HEK293 (cell line): ENCODE measurements around the gene FAM131B.

Experiments
- CTCF ChIA-PET: fragments of 350-600 bp; formaldehyde crosslinking; extraction: SDS; loops from one replicate; lab custom pipeline; 2021; ENCODE audit warnings: antibody characterized with exemption; lab: Yijun Ruan, JAX
- POLR2A ChIA-PET: fragments of 300-600 bp; formaldehyde crosslinking; extraction: SDS; loops from one replicate; lab custom pipeline; 2020; ENCODE audit warnings: antibody characterized with exemption, inconsistent platforms; lab: Yijun Ruan, JAX
- H3K27ac ChIP-seq: fragments of 200-500 bp; sonication (Bioruptor generic); 2 replicates; pipeline ENCODE4 v1.5.1; 2014; ENCODE audit warnings: low read depth, low read length, control low read depth, inconsistent platforms; ENCODE audit errors: extremely low read depth
- H3K36me3 ChIP-seq, 2 experiments: fragments of 200-500 bp in 1 of 2; sonication (Bioruptor generic) in 1 of 2; 1 replicate in 1 of 2; 2 replicates in 1 of 2; pipeline ENCODE4 v1.5.1; 2014 to 2017; ENCODE audit warnings: inconsistent platforms in 2 of 2, low read length in 2 of 2; ENCODE audit not compliant: control insufficient read depth in 2 of 2, insufficient read depth in 1 of 2
- H3K4me1 ChIP-seq: fragments of 200-500 bp; sonication (Bioruptor generic); 2 replicates; pipeline ENCODE4 v1.5.1; 2014; ENCODE audit warnings: mild to moderate bottlenecking, low read length, inconsistent platforms; ENCODE audit not compliant: control insufficient read depth, insufficient read depth
- H3K4me3 ChIP-seq: 2 replicates; pipeline ENCODE4 v1.5.1; 2011; ENCODE audit warnings: low read depth, mild to moderate bottlenecking, control low read depth, low read length, moderate library complexity
- H3K9me3 ChIP-seq: fragments of 200-500 bp; sonication (Bioruptor generic); 2 replicates; pipeline ENCODE4 v1.5.1; 2014; ENCODE audit warnings: low read depth, low read length, inconsistent platforms; ENCODE audit not compliant: control insufficient read depth, insufficient read depth
- EGR2 ChIP-seq: fragments of 450-650 bp; formaldehyde crosslinking; IDR thresholded peaks from 2 replicates; pipeline ENCODE4 v1.5.1; 2016; ENCODE audit warnings: low read depth, missing biosample characterization, missing genetic modification characterization
- SP3 ChIP-seq: fragments of 450-650 bp; formaldehyde crosslinking; IDR thresholded peaks from 2 replicates; pipeline ENCODE4 v1.5.1; 2016; ENCODE audit warnings: missing biosample characterization, missing genetic modification characterization
- ZBTB17 ChIP-seq: fragments of 450-650 bp; formaldehyde crosslinking; IDR thresholded peaks from 2 replicates; pipeline ENCODE4 v1.5.1; 2016; ENCODE audit warnings: missing biosample characterization, missing genetic modification characterization
- ZBTB48 ChIP-seq: fragments of 450-650 bp; formaldehyde crosslinking; IDR thresholded peaks from 2 replicates; pipeline ENCODE4 v1.5.1; 2016; ENCODE audit warnings: missing biosample characterization, missing genetic modification characterization
- ZNF112 ChIP-seq: fragments of 450-650 bp; formaldehyde crosslinking; IDR thresholded peaks from 2 replicates; pipeline ENCODE4 v1.5.0; 2017; ENCODE audit warnings: missing biosample characterization, missing genetic modification characterization
- ZNF19 ChIP-seq: fragments of 450-650 bp; formaldehyde crosslinking; IDR thresholded peaks from 2 replicates; pipeline ENCODE4; 2016; ENCODE audit warnings: missing biosample characterization, missing genetic modification characterization, low read depth
- ZNF335 ChIP-seq: fragments of 450-650 bp; formaldehyde crosslinking; conservative IDR thresholded peaks from 2 replicates; pipeline ENCODE4 v1.5.1; 2016; ENCODE audit warnings: missing biosample characterization, missing genetic modification characterization
- ZNF341 ChIP-seq: fragments of 450-650 bp; formaldehyde crosslinking; IDR thresholded peaks from 2 replicates; pipeline ENCODE4; 2016; ENCODE audit warnings: low read depth, missing biosample characterization, missing genetic modification characterization
- ZNF394 ChIP-seq: fragments of 450-650 bp; formaldehyde crosslinking; IDR thresholded peaks from 2 replicates; pipeline ENCODE4 v1.5.1; 2016; ENCODE audit warnings: missing biosample characterization, missing genetic modification characterization, mild to moderate bottlenecking, moderate library complexity, borderline replicate concordance
- ZNF426 ChIP-seq: fragments of 450-650 bp; formaldehyde crosslinking; IDR thresholded peaks from 2 replicates; pipeline ENCODE4 v1.5.1; 2017; ENCODE audit warnings: missing biosample characterization, missing genetic modification characterization, mild to moderate bottlenecking, inconsistent platforms, moderate library complexity
- ZNF600 ChIP-seq: fragments of 450-650 bp; formaldehyde crosslinking; IDR thresholded peaks from 2 replicates; pipeline ENCODE4 v1.5.1; 2016; ENCODE audit warnings: missing biosample characterization, missing genetic modification characterization
- ZNF610 ChIP-seq: fragments of 450-650 bp; formaldehyde crosslinking; IDR thresholded peaks from 2 replicates; pipeline ENCODE4 v1.5.1; 2016; ENCODE audit warnings: missing biosample characterization, missing genetic modification characterization, borderline replicate concordance
- ZNF623 ChIP-seq: fragments of 450-650 bp; formaldehyde crosslinking; IDR thresholded peaks from 2 replicates; pipeline ENCODE4 v1.5.1; 2016; ENCODE audit warnings: missing biosample characterization, missing genetic modification characterization
- ZNF629 ChIP-seq: fragments of 450-650 bp; formaldehyde crosslinking; IDR thresholded peaks from 2 replicates; pipeline ENCODE4 v1.5.1; 2017; ENCODE audit warnings: missing biosample characterization, missing genetic modification characterization
- ZNF76 ChIP-seq: fragments of 450-650 bp; formaldehyde crosslinking; IDR thresholded peaks from 2 replicates; pipeline ENCODE4; 2016; ENCODE audit warnings: low read depth, missing biosample characterization, missing genetic modification characterization, borderline replicate concordance
- TF ChIP-seq, protein P1 (sequence below): fragments of 450-650 bp; formaldehyde crosslinking; conservative IDR thresholded peaks from 2 replicates; pipeline ENCODE4 v1.5.1; 2016; ENCODE audit warnings: low read depth, missing biosample characterization, missing genetic modification characterization
- TF ChIP-seq, protein P2 (sequence below): fragments of 450-650 bp; formaldehyde crosslinking; IDR thresholded peaks from 2 replicates; pipeline ENCODE4 v1.5.1; 2017; ENCODE audit warnings: missing biosample characterization, mild to moderate bottlenecking, missing genetic modification characterization, moderate library complexity
- TF ChIP-seq, protein P3 (sequence below): fragments of 450-650 bp; formaldehyde crosslinking; IDR thresholded peaks from 2 replicates; pipeline ENCODE4 v1.5.1; 2017; ENCODE audit warnings: missing biosample characterization, missing genetic modification characterization
- TF ChIP-seq, protein P4 (sequence below): fragments of 450-650 bp; formaldehyde crosslinking; IDR thresholded peaks from 2 replicates; pipeline ENCODE4 v1.5.1; 2016; ENCODE audit warnings: missing biosample characterization, missing genetic modification characterization
- TF ChIP-seq, protein P5 (sequence below): fragments of 450-650 bp; formaldehyde crosslinking; IDR thresholded peaks from 2 replicates; pipeline ENCODE4 v1.5.1; 2016; ENCODE audit warnings: missing biosample characterization, missing genetic modification characterization

Gene FAM131B

DNA sequence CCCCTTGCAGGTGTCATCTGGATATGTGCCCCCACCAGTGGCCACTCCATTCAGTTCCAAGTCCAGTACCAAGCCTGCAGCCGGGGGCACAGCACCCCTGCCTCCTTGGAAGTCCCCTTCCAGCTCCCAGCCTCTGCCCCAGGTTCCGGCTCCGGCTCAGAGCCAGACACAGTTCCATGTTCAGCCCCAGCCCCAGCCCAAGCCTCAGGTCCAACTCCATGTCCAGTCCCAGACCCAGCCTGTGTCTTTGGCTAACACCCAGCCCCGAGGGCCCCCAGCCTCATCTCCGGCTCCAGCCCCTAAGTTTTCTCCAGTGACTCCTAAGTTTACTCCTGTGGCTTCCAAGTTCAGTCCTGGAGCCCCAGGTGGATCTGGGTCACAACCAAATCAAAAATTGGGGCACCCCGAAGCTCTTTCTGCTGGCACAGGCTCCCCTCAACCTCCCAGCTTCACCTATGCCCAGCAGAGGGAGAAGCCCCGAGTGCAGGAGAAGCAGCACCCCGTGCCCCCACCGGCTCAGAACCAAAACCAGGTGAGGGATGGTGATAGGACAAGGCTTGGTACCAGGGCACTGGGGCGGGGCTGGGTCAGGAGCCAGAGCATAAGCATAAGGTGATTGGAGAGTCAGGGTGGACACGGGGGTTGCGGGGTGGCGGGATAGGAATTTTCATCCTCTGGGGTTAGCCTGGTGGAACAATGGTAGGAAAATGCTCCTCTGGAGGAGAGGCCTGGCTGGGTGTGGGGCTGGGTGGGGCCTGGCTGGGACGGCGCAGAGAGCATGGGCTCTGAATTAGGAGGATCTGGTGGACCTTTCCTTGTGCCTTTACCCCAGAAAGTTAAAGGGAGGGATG, 20.5 kb upstream of the FAM131B start:
- H3K9me3 ChIP-seq = no peaks in the 10 kb centered on the region
- no peak overlapping the region for H3K27ac ChIP-seq
- H3K4me3 ChIP-seq = peak overlapping the region; percentile 85; the same call in 1 of the 2 replicates
- TF ChIP-seq, protein P1, sequence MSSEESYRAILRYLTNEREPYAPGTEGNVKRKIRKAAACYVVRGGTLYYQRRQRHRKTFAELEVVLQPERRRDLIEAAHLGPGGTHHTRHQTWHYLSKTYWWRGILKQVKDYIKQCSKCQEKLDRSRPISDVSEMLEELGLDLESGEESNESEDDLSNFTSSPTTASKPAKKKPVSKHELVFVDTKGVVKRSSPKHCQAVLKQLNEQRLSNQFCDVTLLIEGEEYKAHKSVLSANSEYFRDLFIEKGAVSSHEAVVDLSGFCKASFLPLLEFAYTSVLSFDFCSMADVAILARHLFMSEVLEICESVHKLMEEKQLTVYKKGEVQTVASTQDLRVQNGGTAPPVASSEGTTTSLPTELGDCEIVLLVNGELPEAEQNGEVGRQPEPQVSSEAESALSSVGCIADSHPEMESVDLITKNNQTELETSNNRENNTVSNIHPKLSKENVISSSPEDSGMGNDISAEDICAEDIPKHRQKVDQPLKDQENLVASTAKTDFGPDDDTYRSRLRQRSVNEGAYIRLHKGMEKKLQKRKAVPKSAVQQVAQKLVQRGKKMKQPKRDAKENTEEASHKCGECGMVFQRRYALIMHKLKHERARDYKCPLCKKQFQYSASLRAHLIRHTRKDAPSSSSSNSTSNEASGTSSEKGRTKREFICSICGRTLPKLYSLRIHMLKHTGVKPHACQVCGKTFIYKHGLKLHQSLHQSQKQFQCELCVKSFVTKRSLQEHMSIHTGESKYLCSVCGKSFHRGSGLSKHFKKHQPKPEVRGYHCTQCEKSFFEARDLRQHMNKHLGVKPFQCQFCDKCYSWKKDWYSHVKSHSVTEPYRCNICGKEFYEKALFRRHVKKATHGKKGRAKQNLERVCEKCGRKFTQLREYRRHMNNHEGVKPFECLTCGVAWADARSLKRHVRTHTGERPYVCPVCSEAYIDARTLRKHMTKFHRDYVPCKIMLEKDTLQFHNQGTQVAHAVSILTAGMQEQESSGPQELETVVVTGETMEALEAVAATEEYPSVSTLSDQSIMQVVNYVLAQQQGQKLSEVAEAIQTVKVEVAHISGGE (tag by site-specific recombination) = no peak
- TF ChIP-seq, protein P2, sequence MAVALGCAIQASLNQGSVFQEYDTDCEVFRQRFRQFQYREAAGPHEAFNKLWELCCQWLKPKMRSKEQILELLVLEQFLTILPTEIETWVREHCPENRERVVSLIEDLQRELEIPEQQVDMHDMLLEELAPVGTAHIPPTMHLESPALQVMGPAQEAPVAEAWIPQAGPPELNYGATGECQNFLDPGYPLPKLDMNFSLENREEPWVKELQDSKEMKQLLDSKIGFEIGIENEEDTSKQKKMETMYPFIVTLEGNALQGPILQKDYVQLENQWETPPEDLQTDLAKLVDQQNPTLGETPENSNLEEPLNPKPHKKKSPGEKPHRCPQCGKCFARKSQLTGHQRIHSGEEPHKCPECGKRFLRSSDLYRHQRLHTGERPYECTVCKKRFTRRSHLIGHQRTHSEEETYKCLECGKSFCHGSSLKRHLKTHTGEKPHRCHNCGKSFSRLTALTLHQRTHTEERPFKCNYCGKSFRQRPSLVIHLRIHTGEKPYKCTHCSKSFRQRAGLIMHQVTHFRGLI (tag by site-specific recombination) = no peak
- no peak for TF ChIP-seq ZNF623 (tag by site-specific recombination)
- TF ChIP-seq ZNF394 (tag by site-specific recombination) = 0 out of 2 replicates have a peak, but pooled peaks have one; percentile 16
- TF ChIP-seq ZNF600 (tag by site-specific recombination) = 0 out of 2 replicates have a peak, but pooled peaks have one; percentile 28
- TF ChIP-seq, protein P3, sequence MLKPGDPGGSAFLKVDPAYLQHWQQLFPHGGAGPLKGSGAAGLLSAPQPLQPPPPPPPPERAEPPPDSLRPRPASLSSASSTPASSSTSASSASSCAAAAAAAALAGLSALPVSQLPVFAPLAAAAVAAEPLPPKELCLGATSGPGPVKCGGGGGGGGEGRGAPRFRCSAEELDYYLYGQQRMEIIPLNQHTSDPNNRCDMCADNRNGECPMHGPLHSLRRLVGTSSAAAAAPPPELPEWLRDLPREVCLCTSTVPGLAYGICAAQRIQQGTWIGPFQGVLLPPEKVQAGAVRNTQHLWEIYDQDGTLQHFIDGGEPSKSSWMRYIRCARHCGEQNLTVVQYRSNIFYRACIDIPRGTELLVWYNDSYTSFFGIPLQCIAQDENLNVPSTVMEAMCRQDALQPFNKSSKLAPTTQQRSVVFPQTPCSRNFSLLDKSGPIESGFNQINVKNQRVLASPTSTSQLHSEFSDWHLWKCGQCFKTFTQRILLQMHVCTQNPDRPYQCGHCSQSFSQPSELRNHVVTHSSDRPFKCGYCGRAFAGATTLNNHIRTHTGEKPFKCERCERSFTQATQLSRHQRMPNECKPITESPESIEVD (tag by site-specific recombination) = no peak
- TF ChIP-seq, protein P4, sequence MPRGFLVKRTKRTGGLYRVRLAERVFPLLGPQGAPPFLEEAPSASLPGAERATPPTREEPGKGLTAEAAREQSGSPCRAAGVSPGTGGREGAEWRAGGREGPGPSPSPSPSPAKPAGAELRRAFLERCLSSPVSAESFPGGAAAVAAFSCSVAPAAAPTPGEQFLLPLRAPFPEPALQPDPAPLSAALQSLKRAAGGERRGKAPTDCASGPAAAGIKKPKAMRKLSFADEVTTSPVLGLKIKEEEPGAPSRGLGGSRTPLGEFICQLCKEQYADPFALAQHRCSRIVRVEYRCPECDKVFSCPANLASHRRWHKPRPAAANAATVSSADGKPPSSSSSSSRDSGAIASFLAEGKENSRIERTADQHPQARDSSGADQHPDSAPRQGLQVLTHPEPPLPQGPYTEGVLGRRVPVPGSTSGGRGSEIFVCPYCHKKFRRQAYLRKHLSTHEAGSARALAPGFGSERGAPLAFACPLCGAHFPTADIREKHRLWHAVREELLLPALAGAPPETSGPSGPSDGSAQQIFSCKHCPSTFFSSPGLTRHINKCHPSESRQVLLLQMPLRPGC (tag by site-specific recombination) = no peak
- TF ChIP-seq, protein P5, sequence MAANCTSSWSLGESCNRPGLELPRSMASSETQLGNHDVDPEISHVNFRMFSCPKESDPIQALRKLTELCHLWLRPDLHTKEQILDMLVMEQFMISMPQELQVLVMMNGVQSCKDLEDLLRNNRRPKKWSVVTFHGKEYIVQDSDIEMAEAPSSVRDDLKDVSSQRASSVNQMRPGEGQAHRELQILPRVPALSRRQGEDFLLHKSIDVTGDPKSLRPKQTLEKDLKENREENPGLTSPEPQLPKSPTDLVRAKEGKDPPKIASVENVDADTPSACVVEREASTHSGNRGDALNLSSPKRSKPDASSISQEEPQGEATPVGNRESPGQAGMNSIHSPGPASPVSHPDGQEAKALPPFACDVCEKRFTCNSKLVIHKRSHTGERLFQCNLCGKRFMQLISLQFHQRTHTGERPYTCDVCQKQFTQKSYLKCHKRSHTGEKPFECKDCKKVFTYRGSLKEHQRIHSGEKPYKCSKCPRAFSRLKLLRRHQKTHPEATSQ (tag by site-specific recombination) = no peak
- peaks cover 5 to 54% of the 10 kb centered on the region in 2 experiments; a peak in 2 of 3 replicates for H3K36me3 ChIP-seq
- POLR2A ChIA-PET = interaction anchor here (1.7 kb wide), 1 partner anchor 10 kb away, joined by 10 read pairs; no protein-coding TSS in a partner anchor
- CTCF ChIA-PET = interaction anchor here (1.0 to 1.2 kb wide), 3 partner anchors 10 to 34 kb away, joined by 3 to 5 read pairs (median 4); no protein-coding TSS in a partner anchor
- peaks cover 3% of the 10 kb centered on the region; the same call in 1 of the 2 replicates for H3K4me1 ChIP-seq

DNA sequence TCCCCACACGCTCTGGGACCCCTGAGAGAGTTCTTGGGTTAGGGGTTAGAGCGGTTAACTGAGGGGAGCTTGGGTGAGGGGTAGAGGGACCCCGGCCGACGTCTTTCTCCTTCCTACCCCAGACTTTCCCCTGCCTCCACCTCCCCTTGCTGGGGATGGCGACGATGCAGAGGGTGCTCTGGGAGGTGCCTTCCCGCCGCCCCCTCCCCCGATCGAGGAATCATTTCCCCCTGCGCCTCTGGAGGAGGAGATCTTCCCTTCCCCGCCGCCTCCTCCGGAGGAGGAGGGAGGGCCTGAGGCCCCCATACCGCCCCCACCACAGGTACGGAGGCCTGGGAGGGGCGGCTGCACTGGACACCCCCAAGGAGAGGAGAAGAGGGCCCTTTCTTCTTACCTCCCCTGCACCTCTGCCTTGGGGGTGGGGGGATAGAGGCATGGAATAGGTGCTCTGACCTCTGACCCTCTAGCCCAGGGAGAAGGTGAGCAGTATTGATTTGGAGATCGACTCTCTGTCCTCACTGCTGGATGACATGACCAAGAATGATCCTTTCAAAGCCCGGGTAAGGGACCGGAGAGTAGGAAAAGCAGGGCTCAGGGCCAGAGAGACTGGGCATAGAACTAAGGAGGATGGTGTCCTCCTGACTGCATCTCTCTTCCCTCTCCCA, 19.7 kb upstream of the FAM131B start:
- peaks cover 5 to 46% of the 10 kb centered on the region in 2 experiments; a peak in 2 of 3 replicates for H3K36me3 ChIP-seq
- H3K9me3 ChIP-seq = no peaks in the 10 kb centered on the region
- no peak overlapping the region; the same call in 1 of the 2 replicates for H3K27ac ChIP-seq
- H3K4me1 ChIP-seq = peaks cover 3% of the 10 kb centered on the region; the same call in 1 of the 2 replicates
- POLR2A ChIA-PET = interaction anchor here (0.6 to 3.0 kb wide), 7 partner anchors 10 to 1020 kb away, joined by 3 to 10 read pairs (median 4); partner anchors contain the start of genes CASP2 and EPHA1
- CTCF ChIA-PET = interaction anchor here (0.6 to 1.3 kb wide), 4 partner anchors 32 to 133 kb away, joined by 3 to 4 read pairs (median 4); no protein-coding TSS in a partner anchor
- H3K4me3 ChIP-seq = peak overlapping the region; percentile 85
- TF ChIP-seq ZNF112 = no peak
- peak; percentile 14; the same call in 1 of the 2 replicates for TF ChIP-seq ZNF76
- TF ChIP-seq SP3 = 0 out of 2 replicates have a peak, but pooled peaks have one; percentile 18
- 0 out of 2 replicates have a peak, but pooled peaks have one; percentile 5 for TF ChIP-seq ZNF629 (tag by site-specific recombination)
- no peak for TF ChIP-seq ZNF426 (tag by site-specific recombination)
- TF ChIP-seq EGR2 (tag by site-specific recombination) = peak; percentile 32; the same call in 1 of the 2 replicates
- no peak for TF ChIP-seq ZNF341 (tag by site-specific recombination)
- peak; percentile 17; the same call in 1 of the 2 replicates for TF ChIP-seq ZBTB17 (tag by site-specific recombination)
- no peak for TF ChIP-seq ZNF623 (tag by site-specific recombination)
- no peak for TF ChIP-seq ZNF335
- no peak for TF ChIP-seq ZNF19 (tag by site-specific recombination)
- 0 out of 2 replicates have a peak, but pooled peaks have one; percentile 18 for TF ChIP-seq ZBTB48
- TF ChIP-seq ZNF610 (tag by site-specific recombination) = no peak
